A549 treated with Hydrocortisone at 1 μM for 4 hours (cell line): ENCODE results near the gene CAMK2A. TPM values are rescaled to one million over a fixed set of nuclear protein-coding genes. Genes with fewer than 3 reads are reported as not detected.

Experiments
- total RNA-seq: library from RNA; stranded (reverse); fragments of 200-300 nt; extraction: Qiagen RNA extraction; gene quantifications from 5 replicates; pipeline ENCODE4 v1.2.3, GENCODE V29; 2022

Gene CAMK2A
- total RNA-seq, result 0.59 to 0.90 TPM (median 0.80 TPM) in 5 replicates

GRCh38 chr5:150289551-150290390 is at the start of gene CAMK2A:
TSS of gene CAMK2A (minus strand) at chr5:150289773. CDS start at chr5:150289625, 148 bp downstream.

DNA sequence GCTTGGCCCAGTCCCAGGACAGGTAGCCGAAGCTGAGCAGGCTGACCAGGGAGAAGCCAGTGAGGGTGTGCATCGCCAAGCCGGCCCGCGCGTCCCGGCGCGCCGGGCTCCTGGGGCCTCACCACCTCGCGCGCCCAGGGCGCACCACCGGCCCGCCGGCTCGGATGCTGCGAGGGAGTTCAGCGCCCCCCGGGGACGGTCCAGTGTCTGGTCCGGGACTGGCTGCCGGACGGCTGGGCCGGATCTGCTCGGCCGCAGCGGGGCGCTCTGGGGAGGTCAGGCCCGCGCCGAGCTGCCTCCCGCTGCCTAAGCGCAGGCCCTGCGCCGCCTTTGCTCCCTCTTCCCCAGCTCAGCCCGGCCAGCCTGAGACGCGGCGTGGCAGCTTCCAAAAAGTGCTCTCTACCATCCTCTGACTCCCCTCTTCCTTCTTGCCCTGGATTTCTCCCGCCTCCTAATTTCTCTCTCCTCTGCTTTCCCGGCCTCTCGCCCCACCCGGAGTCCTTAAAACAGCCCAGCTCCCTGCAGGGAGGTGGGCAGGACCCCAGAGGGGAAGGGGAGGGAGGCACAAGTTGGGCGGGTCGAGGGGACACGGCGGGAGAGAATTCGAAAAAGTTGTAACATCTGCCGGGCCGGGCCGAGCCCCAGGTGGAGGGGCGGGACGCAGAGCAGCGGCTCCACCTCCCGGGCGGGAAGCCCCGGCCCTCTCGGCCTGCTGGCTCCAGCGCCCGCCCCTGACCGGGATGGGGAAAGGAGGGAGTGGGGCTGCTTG is 12.9 kb upstream of the CAMK2A start, which contains the start of gene ARSI:
Gene ARSI, minus strand, starts transcription at position 605 of the 769 bp plus-strand sequence. Its CDS starts 532 bp downstream, at position 73.

DNA sequence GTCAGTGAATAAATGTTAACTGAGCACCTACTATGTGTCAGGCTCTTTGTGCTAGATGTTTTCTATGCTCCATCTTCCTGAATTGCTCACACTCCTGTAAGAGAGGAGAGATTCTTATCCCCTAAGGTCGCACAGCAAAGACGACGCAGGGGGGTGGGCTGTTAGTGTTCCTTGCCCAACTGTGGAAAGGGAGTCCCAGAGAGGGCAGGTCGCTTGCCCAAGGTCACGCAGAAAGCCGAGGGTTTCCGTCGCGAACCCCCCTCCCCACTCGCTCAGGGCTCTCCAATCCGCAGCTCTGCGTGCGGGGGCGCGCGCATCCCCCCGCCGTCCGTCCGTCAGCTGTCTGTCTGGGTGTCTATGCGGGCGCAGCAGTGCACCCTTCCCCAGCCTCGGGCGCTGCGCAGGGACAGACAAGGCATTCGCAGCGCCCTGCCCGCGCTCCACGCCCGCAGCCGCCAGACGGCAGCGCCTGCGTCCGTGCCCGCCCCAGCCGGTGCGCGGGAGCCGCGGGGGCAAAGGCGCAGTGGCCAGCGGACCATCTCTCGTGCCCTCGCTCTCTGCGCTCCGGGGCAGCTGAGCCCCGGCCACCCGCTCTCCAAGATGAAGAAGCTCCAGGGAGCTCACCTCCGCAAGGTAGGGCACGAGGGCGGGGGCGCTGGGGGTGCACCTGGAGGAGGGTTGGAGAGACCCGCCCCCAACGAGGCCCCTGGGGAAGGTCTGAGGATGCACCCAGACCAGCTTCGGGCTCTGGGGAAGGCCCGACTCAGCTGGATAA is 99.7 kb downstream of the CAMK2A start, which contains the start of gene SLC6A7:
Gene SLC6A7, plus strand, starts transcription at position 335 of the 775 bp plus-strand sequence. Its CDS starts 266 bp downstream, at position 601.

Other genes with a start within 250 kb of the CAMK2A start
- gene CSF1R, start 203.2 kb downstream of the CAMK2A start, total RNA-seq, result 0.10 to 0.23 TPM (median 0.20 TPM) in 5 replicates
- 0.18 to 0.74 TPM (median 0.36 TPM) in 5 replicates for gene PDGFRB, start 133.9 kb downstream of the CAMK2A start, total RNA-seq
- gene CDX1, start 123.0 kb downstream of the CAMK2A start, total RNA-seq, result not detected in 5 replicates
- 0.02 TPM in 1 of 5 replicates, not detected in the others for gene SLC6A7, start 99.7 kb downstream of the CAMK2A start, total RNA-seq
- 30.4 to 36.6 TPM (median 34.3 TPM) in 5 replicates for gene ARSI, start 13.1 kb upstream of the CAMK2A start, total RNA-seq
- 71.6 to 80.5 TPM (median 71.9 TPM) in 5 replicates for gene TCOF1, start 67.9 kb upstream of the CAMK2A start, total RNA-seq
- 0.15 to 0.16 TPM in 2 of 5 replicates, not detected in the others for gene CD74, start 123.1 kb upstream of the CAMK2A start, total RNA-seq
- 2,659 to 3,124 TPM (median 2,999 TPM) in 5 replicates for gene RPS14, start 160.0 kb upstream of the CAMK2A start, total RNA-seq
- 50.1 to 68.1 TPM (median 60.2 TPM) in 5 replicates for gene NDST1, start 218.4 kb upstream of the CAMK2A start, total RNA-seq